Thyroid gland (tissue), 4 donors: ENCODE data around the gene EDN2.

ENCODE experiments used
- POLR2A ChIP-seq, 2 donors: fragments of 450-650 bp; IDR thresholded peaks; one replicate each; pipeline ENCODE4 v1.6.1; 2017; ENCODE audit warnings: antibody characterized with exemption in 2 of 2, mild to moderate bottlenecking in 2 of 2, moderate library complexity in 1 of 2
- TF ChIP-seq, protein P1 (sequence below), 6 experiments: fragments of 200-600 bp in 3 of 6; fragments of 450-650 bp in 3 of 6; sonication (generic) in 3 of 6; IDR thresholded peaks; one replicate each; pipeline ENCODE4 v1.5.1; 2016 to 2019; ENCODE audit warnings: antibody characterized with exemption in 6 of 6, mild to moderate bottlenecking in 2 of 6, inconsistent platforms in 1 of 6, moderate library complexity in 1 of 6

- TF ChIP-seq, protein P1, sequence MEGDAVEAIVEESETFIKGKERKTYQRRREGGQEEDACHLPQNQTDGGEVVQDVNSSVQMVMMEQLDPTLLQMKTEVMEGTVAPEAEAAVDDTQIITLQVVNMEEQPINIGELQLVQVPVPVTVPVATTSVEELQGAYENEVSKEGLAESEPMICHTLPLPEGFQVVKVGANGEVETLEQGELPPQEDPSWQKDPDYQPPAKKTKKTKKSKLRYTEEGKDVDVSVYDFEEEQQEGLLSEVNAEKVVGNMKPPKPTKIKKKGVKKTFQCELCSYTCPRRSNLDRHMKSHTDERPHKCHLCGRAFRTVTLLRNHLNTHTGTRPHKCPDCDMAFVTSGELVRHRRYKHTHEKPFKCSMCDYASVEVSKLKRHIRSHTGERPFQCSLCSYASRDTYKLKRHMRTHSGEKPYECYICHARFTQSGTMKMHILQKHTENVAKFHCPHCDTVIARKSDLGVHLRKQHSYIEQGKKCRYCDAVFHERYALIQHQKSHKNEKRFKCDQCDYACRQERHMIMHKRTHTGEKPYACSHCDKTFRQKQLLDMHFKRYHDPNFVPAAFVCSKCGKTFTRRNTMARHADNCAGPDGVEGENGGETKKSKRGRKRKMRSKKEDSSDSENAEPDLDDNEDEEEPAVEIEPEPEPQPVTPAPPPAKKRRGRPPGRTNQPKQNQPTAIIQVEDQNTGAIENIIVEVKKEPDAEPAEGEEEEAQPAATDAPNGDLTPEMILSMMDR (IDR thresholded peaks at IDR 0.05) = no peak
- no peak for TF ChIP-seq POLR2A (IDR thresholded peaks at IDR 0.05)
Measured at GRCh38 chr1:41514381-41514780, 29.9 kb upstream of the EDN2 start.
